Ishikawa (cell line): ENCODE data around the gene PLCL1.

Experiments used
- CEBPB ChIP-seq: IDR thresholded peaks from 2 replicates; pipeline ENCODE4 v1.6.1; 2012
- CREB1 ChIP-seq: IDR thresholded peaks from 2 replicates; pipeline ENCODE4 v1.6.1; 2012; ENCODE audit warnings: low read depth
- RAD21 ChIP-seq: IDR thresholded peaks from 2 replicates; pipeline ENCODE4 v1.6.1; 2012; ENCODE audit warnings: low read depth
- TAF1 ChIP-seq: IDR thresholded peaks from 2 replicates; pipeline ENCODE4 v1.6.1; 2012; ENCODE audit warnings: low read depth, mild to moderate bottlenecking

- no peak for TF ChIP-seq RAD21
- no peak for TF ChIP-seq CREB1
- TF ChIP-seq TAF1 = no peak
- no peak for TF ChIP-seq CEBPB
Measured at GRCh38 chr2:198060277-198060676, 255.9 kb downstream of the PLCL1 start.
